ENCODE data around the gene SPATA31E1. TPM values are rescaled to one million over a fixed set of nuclear protein-coding genes. Genes with fewer than 3 reads are reported as not detected.
A peak's percentile ranks its signal among the peaks of the same experiment; 100 is the strongest.

The SPATA31E1 gene
- total RNA-seq, 2 experiments from 2014 or later, result not detected

DNA sequence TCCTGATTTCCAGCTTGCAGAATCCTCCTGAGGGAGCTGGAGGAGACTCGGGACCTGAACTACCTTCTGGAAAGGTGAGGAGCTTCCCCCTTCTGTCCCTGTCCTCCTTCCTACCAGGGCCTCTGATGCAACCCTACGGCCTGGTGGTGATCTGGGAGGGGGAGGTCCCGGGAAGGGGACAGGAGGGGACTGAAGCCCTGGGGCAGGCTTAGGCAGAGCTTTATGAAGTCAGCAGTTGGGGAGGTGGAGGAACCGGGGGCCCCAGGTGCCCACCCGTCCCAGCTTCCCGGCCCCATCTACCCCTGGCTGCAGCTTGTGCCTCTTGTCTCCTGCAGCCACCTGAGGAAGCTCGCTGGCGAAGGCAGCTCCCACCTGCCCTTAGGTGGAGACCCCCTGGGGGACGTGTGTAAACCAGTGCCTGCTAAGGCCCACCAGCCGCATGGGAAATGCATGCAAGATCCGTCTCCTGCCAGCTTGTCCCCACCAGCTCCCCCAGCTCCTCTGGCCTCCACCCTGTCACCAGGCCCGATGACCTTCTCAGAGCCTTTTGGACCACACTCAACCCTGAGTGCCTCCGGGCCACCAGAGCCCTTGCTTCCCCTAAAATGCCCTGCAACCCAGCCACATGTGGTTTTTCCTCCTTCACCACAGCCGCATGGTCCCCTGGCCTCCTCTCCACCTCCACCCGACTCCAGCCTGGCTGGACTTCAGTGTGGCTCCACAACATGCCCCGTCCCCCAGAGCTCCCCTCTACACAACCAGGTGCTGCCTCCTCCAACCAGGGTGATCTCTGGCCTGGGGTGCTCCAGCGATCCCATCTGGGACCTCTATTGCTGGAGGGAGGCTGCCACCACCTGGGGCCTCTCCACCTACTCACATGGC, 2.1 kb downstream of the SPATA31E1 start:
- peak; percentile 13 for DNase-seq
- no peaks in the 10 kb centered on the region for H3K36me3 Mint-ChIP-seq (ENCODE audit: low read depth)
- H3K27ac Mint-ChIP-seq, result no peak overlapping the region
- no peaks in the 10 kb centered on the region for H3K9me3 Mint-ChIP-seq
- CTCF ChIA-PET, result no interaction called here
- POLR2A ChIA-PET, result no interaction called here
- H3K4me3 Mint-ChIP-seq, result no peak overlapping the region
- H3K4me1 Mint-ChIP-seq, result no peaks in the 10 kb centered on the region
- H3K27me3 Mint-ChIP-seq, result no peaks in the 10 kb centered on the region

DNA sequence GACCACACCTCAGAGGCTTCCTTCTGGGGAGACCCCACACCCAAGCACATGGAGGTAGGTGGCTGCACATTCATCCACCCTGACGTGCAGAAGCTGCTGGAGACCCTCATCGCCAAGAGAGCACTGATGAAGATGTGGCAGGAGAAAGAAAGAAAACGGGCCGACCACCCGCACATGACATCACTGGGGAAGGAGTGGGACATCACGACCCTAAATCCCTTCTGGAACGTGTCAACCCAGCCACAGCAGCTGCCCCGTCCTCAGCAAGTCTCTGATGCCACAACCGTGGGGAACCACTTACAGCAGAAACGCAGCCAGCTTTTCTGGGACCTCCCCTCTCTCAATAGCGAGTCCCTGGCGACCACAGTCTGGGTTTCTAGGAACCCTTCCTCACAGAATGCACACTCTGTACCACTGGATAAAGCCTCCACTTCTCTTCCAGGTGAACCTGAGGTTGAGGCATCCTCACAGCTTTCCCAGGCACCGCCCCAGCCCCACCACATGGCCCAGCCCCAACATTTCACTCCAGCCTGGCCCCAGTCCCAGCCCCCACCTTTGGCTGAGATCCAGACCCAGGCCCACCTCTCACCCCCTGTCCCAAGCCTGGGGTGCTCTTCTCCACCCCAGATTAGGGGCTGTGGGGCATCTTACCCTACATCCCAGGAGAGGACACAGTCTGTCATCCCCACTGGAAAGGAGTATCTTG, 3.0 kb downstream of the SPATA31E1 start:
- POLR2A ChIA-PET, result no interaction called here
- Mint-ChIP-seq H3K27me3 (no peaks in the 10 kb centered on the region), H3K9me3 (no peaks in the 10 kb centered on the region), H3K27ac (no peak overlapping the region), H3K36me3 (ENCODE audit: low read depth) (no peaks in the 10 kb centered on the region), H3K4me3 (no peak overlapping the region), H3K4me1 (no peaks in the 10 kb centered on the region)
- CTCF ChIA-PET, result no interaction called here
- no peak for DNase-seq

DNA sequence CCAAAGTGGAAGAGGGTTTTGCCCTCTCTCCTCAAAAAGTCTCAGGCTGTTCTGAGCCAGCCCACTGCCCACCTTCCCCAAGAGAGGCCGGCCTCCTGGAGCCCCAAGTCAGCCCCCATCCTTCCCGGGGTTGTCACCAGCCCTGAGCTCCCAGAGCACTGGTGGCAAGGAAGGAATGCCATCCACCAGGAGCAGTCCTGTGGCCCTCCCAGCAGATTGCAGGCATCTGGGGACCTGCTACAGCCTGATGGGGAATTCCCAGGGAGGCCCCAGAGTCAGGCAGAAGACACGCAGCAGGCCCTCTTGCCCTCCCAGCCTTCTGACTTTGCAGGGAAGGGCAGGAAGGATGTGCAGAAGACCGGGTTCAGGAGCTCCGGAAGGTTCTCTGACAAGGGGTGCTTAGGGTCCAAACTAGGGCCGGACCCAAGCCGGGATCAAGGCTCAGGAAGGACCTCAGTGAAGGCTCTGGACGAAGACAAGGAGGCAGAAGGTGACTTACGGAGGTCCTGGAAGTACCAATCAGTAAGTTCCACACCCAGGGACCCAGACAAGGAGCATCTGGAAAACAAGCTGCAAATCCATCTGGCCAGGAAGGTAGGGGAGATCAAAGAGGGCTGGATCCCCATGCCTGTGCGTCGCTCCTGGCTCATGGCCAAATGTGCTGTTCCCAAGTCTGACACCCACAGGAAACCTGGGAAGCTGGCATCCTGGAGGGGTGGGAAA, 3.7 kb downstream of the SPATA31E1 start:
- ChIA-PET POLR2A (no interaction called here), CTCF (no interaction called here)
- no peaks in the 10 kb centered on the region for H3K36me3 Mint-ChIP-seq (ENCODE audit: low read depth)
- no peaks in the 10 kb centered on the region for H3K9me3 Mint-ChIP-seq
- H3K27ac Mint-ChIP-seq, result no peak overlapping the region
- DNase-seq, result no peak
- H3K4me1 Mint-ChIP-seq, result no peaks in the 10 kb centered on the region
- H3K27me3 Mint-ChIP-seq, result no peaks in the 10 kb centered on the region
- no peak overlapping the region for H3K4me3 Mint-ChIP-seq

DNA sequence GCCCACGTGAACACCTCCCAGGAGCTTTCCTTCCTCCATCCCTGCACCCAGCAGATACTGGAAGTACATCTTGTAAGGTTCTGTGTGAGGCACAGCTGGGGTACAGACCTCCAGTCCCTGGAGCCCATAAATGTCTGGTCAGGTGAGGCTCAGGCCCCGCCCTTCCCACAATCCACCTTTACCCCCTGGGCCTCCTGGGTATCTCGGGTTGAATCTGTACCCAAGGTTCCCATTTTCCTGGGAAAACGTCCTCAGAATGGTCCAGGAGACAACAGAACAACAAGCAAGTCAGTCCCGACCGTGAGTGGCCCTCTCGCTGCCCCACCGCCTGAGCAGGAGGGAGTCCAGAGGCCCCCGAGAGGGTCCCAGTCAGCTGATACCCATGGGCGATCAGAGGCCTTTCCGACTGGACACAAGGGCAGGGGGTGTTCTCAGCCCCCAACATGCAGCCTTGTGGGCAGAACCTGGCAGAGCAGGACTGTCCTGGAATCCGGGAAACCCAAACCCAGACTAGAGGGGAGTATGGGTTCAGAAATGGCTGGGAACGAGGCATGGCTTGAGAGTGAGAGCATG, 4.3 kb downstream of the SPATA31E1 start:
- POLR2A ChIA-PET, result no interaction called here
- H3K9me3 Mint-ChIP-seq, result no peaks in the 10 kb centered on the region
- DNase-seq, result no peak
- no peak overlapping the region for H3K4me3 Mint-ChIP-seq
- no peak overlapping the region for H3K27ac Mint-ChIP-seq
- no peaks in the 10 kb centered on the region for H3K27me3 Mint-ChIP-seq
- H3K4me1 Mint-ChIP-seq, result no peaks in the 10 kb centered on the region
- CTCF ChIA-PET, result no interaction called here
- no peaks in the 10 kb centered on the region for H3K36me3 Mint-ChIP-seq (ENCODE audit: low read depth)

DNA sequence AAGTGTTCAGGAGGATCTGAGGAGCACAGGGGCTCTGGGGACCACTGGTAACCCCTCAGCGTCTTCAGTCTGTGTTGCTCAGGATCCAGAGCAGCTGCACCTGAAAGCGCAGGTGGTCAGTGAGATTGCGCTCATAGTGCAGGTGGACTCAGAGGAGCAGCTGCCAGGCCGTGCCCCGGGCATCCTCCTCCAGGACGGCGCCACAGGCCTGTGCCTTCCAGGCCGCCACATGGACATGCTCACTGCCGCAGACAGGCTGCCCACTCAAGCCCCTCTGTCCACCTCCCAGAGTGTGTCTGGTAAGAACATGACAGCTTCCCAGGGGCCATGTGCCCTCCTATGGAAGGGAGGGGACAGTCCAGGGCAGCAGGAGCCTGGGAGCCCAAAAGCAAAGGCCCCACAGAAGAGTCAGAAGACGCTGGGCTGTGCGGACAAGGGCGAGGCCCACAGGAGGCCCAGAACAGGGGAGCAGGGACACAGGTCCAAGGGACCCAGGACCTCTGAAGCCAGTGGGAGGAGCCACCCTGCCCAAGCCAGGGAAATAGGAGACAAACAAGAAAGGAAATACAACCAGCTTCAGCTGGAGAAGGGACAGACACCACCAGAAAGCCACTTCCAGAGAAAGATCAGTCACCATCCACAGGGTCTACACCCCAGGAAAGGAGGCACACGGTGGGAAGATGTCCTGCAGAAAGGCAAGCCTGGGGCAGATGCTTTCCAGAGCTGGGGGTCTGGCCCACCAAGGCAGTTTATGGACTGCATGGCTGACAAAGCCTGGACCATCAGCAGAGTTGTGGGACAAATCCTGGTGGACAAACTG, 5.2 kb downstream of the SPATA31E1 start:
- ChIA-PET CTCF (no interaction called here), POLR2A (no interaction called here)
- Mint-ChIP-seq H3K36me3 (ENCODE audit: low read depth) (no peaks in the 10 kb centered on the region), H3K9me3 (no peaks in the 10 kb centered on the region), H3K27ac (no peak overlapping the region), H3K27me3 (peaks cover 5% of the 10 kb centered on the region), H3K4me3 (no peak overlapping the region), H3K4me1 (no peaks in the 10 kb centered on the region)
- no peak for DNase-seq

DNA sequence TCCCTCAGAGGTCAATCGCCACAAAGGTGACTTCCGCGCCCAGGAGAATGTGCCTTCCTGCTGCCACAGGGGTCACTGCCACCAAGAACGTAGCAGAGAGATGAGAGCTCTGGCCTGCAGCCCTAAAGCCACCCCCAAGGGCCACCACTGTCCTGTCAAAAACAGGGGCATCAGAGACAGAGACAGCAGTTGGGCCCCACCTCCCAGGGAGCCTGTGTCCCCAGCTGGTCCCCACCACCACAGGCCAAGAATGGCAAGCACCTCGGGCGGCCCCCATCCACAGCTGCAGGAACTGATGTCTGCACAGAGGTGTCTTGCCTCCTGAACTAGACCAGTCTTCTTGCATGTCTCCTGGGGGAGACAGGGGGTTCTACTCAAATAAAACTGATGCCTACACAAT, 5.8 kb downstream of the SPATA31E1 start:
- POLR2A ChIA-PET, result no interaction called here
- H3K27me3 Mint-ChIP-seq, result peaks cover 6% of the 10 kb centered on the region
- no peaks in the 10 kb centered on the region for H3K9me3 Mint-ChIP-seq
- H3K4me3 Mint-ChIP-seq, result no peak overlapping the region
- H3K36me3 Mint-ChIP-seq (ENCODE audit: low read depth), result no peaks in the 10 kb centered on the region
- no peaks in the 10 kb centered on the region for H3K4me1 Mint-ChIP-seq
- H3K27ac Mint-ChIP-seq, result no peak overlapping the region
- CTCF ChIA-PET, result no interaction called here
- no peak for DNase-seq

DNA sequence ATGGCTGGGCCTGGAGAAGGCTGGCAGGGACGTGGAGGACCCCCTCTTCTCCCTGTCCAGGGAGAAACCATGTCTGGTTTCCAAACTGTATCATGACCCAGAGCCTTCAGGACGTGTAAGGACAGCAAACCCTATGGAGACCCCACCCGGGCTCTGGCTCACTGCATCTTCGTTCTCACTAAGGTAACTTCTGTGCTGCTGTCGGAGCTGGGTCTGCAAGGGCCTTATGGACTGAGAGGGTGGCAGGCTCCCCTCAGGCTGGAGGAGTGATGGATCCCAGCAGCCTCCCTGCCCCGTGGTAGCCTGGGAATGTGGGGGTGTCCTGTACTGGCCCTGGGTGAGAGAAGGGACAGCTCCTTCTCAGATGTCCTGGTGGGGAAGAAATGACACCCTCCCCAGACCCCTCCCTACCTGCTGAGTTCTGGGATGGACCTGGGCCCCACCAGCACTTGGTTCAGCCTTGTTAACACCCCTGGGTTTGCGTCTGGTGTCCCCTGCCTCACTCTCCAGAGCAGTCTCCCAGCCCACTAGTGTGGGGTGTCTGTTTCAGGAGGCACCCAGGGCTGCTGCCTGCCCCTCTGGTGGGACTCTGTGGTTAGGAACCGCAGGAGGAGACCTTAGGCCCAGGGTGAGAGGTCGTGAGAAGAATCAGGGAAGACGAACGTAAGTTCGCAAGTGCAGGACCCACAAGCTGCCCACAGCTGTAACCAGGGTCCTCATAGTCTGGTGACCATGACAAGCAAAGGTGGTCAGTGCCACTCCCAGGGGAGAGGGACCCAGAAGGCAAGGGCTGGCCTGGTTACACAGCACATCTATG, 6.6 kb downstream of the SPATA31E1 start:
- POLR2A ChIA-PET, result no interaction called here
- H3K9me3 Mint-ChIP-seq, result no peaks in the 10 kb centered on the region
- peaks cover 10% of the 10 kb centered on the region for H3K27me3 Mint-ChIP-seq
- no peak for DNase-seq
- H3K4me1 Mint-ChIP-seq, result no peaks in the 10 kb centered on the region
- no peak overlapping the region for H3K4me3 Mint-ChIP-seq
- H3K36me3 Mint-ChIP-seq (ENCODE audit: low read depth), result no peaks in the 10 kb centered on the region
- no peak overlapping the region for H3K27ac Mint-ChIP-seq
- CTCF ChIA-PET, result no interaction called here

DNA sequence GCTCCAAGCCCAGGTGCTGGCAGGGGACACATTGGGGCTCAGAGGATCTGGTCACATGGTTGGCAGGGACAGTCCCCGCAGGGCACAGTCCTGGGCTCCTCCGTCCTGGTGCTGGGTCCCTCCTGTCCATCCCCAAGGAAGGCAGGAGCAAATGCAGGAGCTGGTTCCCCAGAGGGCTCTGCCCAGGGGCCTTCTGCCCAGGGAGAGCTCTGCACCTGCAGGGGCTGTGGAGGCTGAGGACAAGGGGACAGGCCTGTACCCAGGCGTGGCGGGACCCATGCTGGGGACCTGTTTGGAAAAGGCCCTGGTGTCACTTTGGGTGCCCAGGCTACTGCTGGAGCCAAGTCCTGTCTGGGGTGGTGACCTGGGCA, 7.2 kb downstream of the SPATA31E1 start:
- Mint-ChIP-seq H3K4me1 (no peaks in the 10 kb centered on the region), H3K27ac (no peak overlapping the region), H3K9me3 (no peaks in the 10 kb centered on the region), H3K4me3 (no peak overlapping the region), H3K27me3 (peaks cover 11% of the 10 kb centered on the region), H3K36me3 (ENCODE audit: low read depth) (no peaks in the 10 kb centered on the region)
- ChIA-PET CTCF (no interaction called here), POLR2A (no interaction called here)
- no peak for DNase-seq

DNA sequence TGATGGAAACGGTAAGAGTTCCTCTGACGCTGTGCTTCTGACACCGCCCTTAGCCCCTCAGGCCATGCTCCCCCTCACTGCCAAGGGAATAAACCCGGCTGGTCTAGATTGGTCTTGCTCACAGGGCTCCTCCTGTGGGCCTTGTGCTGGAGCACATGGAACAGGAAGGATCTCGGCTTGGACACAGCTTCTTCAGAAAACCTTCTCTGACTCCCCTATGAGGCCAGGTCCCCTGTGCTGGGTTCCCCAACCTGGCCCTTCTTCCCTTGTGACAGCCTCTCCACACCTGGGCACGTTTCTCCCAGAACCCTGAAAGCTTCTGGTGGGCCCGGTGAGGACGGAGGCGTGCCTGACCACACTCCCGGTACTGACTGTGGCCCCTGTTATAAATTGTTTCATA, 8.2 kb downstream of the SPATA31E1 start:
- no peak overlapping the region for H3K4me3 Mint-ChIP-seq
- no peaks in the 10 kb centered on the region for H3K9me3 Mint-ChIP-seq
- ChIA-PET CTCF (no interaction called here), POLR2A (no interaction called here)
- no peaks in the 10 kb centered on the region for H3K36me3 Mint-ChIP-seq (ENCODE audit: low read depth)
- DNase-seq, result no peak
- no peaks in the 10 kb centered on the region for H3K4me1 Mint-ChIP-seq
- peaks cover 11% of the 10 kb centered on the region for H3K27me3 Mint-ChIP-seq
- H3K27ac Mint-ChIP-seq, result no peak overlapping the region

DNA sequence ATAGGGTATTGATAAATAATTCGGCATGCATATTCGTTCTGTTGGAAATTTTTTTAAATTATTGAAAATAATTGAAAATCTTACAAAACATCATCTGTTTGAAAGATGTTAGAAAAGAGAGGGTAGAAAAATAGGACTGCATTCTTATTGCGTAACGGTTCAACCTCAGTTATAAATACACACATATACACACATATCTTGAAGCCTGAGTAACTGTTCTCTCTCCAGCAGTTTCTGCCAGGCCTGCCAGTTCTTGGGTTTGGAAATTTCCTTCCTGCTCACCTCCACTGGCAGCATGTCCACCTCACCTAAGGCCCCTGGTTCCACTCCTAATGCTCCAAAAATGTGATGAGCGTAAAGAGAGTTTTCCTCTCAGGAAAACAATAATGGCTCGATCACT, 9.1 kb downstream of the SPATA31E1 start:
- CTCF ChIA-PET, result no interaction called here
- DNase-seq, result no peak
- Mint-ChIP-seq H3K27me3 (peaks cover 11% of the 10 kb centered on the region), H3K27ac (no peak overlapping the region), H3K4me1 (no peaks in the 10 kb centered on the region), H3K4me3 (no peak overlapping the region), H3K9me3 (no peaks in the 10 kb centered on the region), H3K36me3 (ENCODE audit: low read depth) (no peaks in the 10 kb centered on the region)
- POLR2A ChIA-PET, result no interaction called here

DNA sequence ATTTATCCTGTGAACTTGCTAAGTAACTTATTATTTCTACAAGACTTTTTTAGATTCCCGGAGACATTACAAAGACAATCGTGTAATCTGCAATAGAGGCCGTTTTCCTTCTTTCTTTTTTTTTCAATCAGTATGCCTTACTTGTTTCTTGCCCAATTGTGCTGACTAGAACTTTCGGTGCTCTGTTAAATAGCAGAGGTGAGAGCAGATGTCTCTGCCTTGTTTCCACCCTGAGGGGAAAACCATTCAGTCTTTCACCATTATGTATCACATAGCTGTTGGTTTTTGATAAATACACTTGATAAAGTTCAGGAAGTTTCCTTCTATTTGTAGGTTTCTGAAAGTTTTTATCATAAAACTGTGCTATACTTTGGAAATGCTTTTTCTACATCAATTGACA, 10.3 kb downstream of the SPATA31E1 start:
- no peak for DNase-seq
- Mint-ChIP-seq H3K27me3 (peaks cover 18% of the 10 kb centered on the region), H3K9me3 (no peaks in the 10 kb centered on the region), H3K36me3 (ENCODE audit: low read depth) (no peaks in the 10 kb centered on the region), H3K4me1 (no peaks in the 10 kb centered on the region), H3K4me3 (no peak overlapping the region), H3K27ac (no peak overlapping the region)
- POLR2A ChIA-PET, result no interaction called here
- CTCF ChIA-PET, result no interaction called here

DNA sequence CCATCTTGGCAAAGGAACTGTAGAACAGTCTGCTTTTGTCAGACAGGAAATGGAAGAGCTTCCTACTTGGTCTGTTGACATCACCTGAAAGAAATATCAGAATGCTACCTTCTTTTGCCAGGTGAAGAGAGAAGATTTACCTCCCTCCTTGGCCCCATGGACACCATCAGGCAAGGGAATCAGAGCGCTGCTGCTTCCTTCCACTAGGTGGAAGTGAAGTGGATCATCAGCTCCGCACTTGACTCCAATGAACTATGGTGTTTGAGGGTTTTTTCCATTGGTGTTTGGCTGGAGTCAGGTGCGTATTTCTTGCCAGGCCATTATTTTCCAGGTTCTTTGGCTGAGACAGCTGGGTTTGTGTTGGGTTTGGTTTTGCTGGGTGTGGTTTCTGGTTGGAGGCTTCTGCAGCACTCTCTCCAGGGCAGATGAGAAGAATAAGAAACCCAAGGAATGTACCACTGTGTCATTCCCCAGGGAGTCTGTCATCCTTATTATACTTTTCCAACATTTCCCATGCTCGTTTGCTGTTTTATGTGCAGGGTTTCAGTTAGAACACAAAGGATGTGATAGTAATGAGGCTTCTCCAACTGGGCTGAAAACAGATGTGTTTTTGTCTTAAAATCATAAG, 12.4 kb downstream of the SPATA31E1 start:
- Mint-ChIP-seq H3K4me1 (no peaks in the 10 kb centered on the region), H3K27me3 (peaks cover 22% of the 10 kb centered on the region), H3K36me3 (ENCODE audit: low read depth) (no peaks in the 10 kb centered on the region), H3K4me3 (no peak overlapping the region), H3K27ac (no peak overlapping the region), H3K9me3 (no peaks in the 10 kb centered on the region)
- POLR2A ChIA-PET, result no interaction called here
- CTCF ChIA-PET, result no interaction called here
- no peak for DNase-seq
